Endothelial cell of umbilical vein (primary cell): ENCODE results near the gene DIP2B. TPM values are rescaled to one million over a fixed set of nuclear protein-coding genes. Genes with fewer than 3 reads are reported as not detected.

Source experiments
- BruUV-seq: library from RNA; stranded (reverse); fragments of 400-500 nt; replicated peaks from 2 replicates; lab custom pipeline; 2021; lab: Mats Ljungman, UMichigan
- CTCF ChIA-PET: fragments of 300-600, 350-600 bp; sonication (Branson Sonifier 250); formaldehyde crosslinking; loops from one replicate; lab custom pipeline; 2021; ENCODE audit warnings: antibody characterized with exemption, inconsistent platforms; lab: Charles Lee
- POLR2A ChIA-PET: fragments of 300-600, 350-600 bp; sonication (Branson Sonifier 250); formaldehyde crosslinking; loops from one replicate; lab custom pipeline; 2021; ENCODE audit warnings: antibody characterized with exemption, inconsistent platforms; lab: Charles Lee
- DNase-seq: peaks from one replicate; pipeline ENCODE4 v3.0.0-alpha.2; 2011; ENCODE audit warnings: low read depth, low spot score
- FAIRE-seq: peaks from 2 replicates; lab custom pipeline; 2011; peaks lifted over from hg19 to GRCh38; lab: Jason Lieb, UNC
- H2AFZ ChIP-seq: 2 replicates; pipeline ENCODE4 v1.6.0; 2012; ENCODE audit warnings: low read depth, low read length, control low read depth, inconsistent platforms
- H3K27ac ChIP-seq: 2 replicates; pipeline ENCODE4 v1.5.1; 2011; ENCODE audit warnings: low read depth, mild to moderate bottlenecking, control low read depth, low read length, moderate library complexity; ENCODE audit not compliant: insufficient read depth
- H3K27me3 ChIP-seq, 2 experiments: 2 replicates each; pipeline versions ENCODE4 v1.6.0 to v1.6.1; 2011; ENCODE audit warnings: low read length in 2 of 2, mixed read lengths in 1 of 2; ENCODE audit not compliant: control insufficient read depth in 2 of 2, insufficient read depth in 2 of 2
- H3K36me3 ChIP-seq, 2 experiments: 2 replicates in 1 of 2; 3 replicates in 1 of 2; pipeline ENCODE4 v1.5.1; 2011; ENCODE audit warnings: low read length in 2 of 2, mild to moderate bottlenecking in 1 of 2, moderate library complexity in 1 of 2; ENCODE audit not compliant: control insufficient read depth in 2 of 2, insufficient read depth in 2 of 2; ENCODE audit errors: extremely low read depth in 1 of 2
- H3K4me1 ChIP-seq: 3 replicates; pipeline ENCODE4 v1.5.1; 2011; ENCODE audit warnings: mild to moderate bottlenecking, low read length; ENCODE audit not compliant: control insufficient read depth, insufficient read depth; ENCODE audit errors: extremely low read depth
- H3K4me2 ChIP-seq: 2 replicates; pipeline ENCODE4 v1.6.1; 2011; ENCODE audit warnings: low read length, control low read depth, mixed read lengths; ENCODE audit not compliant: insufficient read depth
- H3K4me3 ChIP-seq, 3 experiments: fragments of 200-600 bp in 1 of 3; sonication (generic), shearing (Covaris generic) in 1 of 3; replicated peaks in 1 of 3; 2 replicates each; pipeline ENCODE4 v1.5.1; 2011 to 2016; ENCODE audit warnings: control low read depth in 3 of 3, low read length in 3 of 3, mild to moderate bottlenecking in 2 of 3, inconsistent platforms in 1 of 3, low read depth in 1 of 3, moderate library complexity in 1 of 3; ENCODE audit not compliant: insufficient read depth in 1 of 3
- H3K79me2 ChIP-seq: 2 replicates; pipeline ENCODE4 v1.6.0; 2012; ENCODE audit warnings: low read length, inconsistent platforms; ENCODE audit not compliant: control insufficient read depth, insufficient read depth
- H3K9ac ChIP-seq: replicated peaks from 2 replicates; pipeline ENCODE3; 2011; ENCODE audit warnings: low read length, control low read depth; ENCODE audit not compliant: insufficient read depth; ENCODE audit errors: extremely low read depth
- H3K9me1 ChIP-seq: replicated peaks from 3 replicates; pipeline ENCODE4 v1.6.0; 2011; ENCODE audit warnings: mild to moderate bottlenecking, low read length; ENCODE audit not compliant: control insufficient read depth, insufficient read depth; ENCODE audit errors: extremely low read depth
- H3K9me3 ChIP-seq: replicated peaks from 2 replicates; pipeline ENCODE4 v1.5.1; 2012; ENCODE audit warnings: low read length, inconsistent platforms; ENCODE audit not compliant: control insufficient read depth, insufficient read depth
- H4K20me1 ChIP-seq: replicated peaks from 2 replicates; pipeline ENCODE3; 2011; ENCODE audit warnings: mild to moderate bottlenecking, low read length; ENCODE audit not compliant: control insufficient read depth, insufficient read depth; ENCODE audit errors: extremely low read depth
- CTCF ChIP-seq, 2 donors: IDR thresholded peaks; 1 replicate in 1 of 2; 2 replicates in 1 of 2; pipeline ENCODE4 v1.5.1; 2011; ENCODE audit warnings: low read length in 2 of 2, mild to moderate bottlenecking in 2 of 2, moderate library complexity in 2 of 2, control low read depth in 1 of 2, inconsistent platforms in 1 of 2, low read depth in 1 of 2; ENCODE audit not compliant: insufficient read depth in 1 of 2; ENCODE audit errors: extremely low read depth in 1 of 2
- EZH2 ChIP-seq: IDR thresholded peaks from 2 replicates; pipeline ENCODE4 v1.6.1; 2012; ENCODE audit warnings: borderline replicate concordance, low read depth, mild to moderate bottlenecking, moderate library complexity, low read length, inconsistent platforms; ENCODE audit not compliant: severe bottlenecking
- FOS ChIP-seq: IDR thresholded peaks from 2 replicates; pipeline ENCODE4 v1.6.1; 2011; ENCODE audit warnings: mild to moderate bottlenecking, low read length, moderate library complexity, borderline replicate concordance; ENCODE audit not compliant: insufficient read depth
- GATA2 ChIP-seq: IDR thresholded peaks from 2 replicates; pipeline ENCODE4 v1.7.0; 2011; ENCODE audit warnings: low read depth, mild to moderate bottlenecking, moderate library complexity, mixed read lengths, low read length; ENCODE audit not compliant: insufficient read length, insufficient read depth
- JUN ChIP-seq: IDR thresholded peaks from 2 replicates; pipeline ENCODE4 v1.6.1; 2011; ENCODE audit warnings: borderline replicate concordance, low read depth; ENCODE audit not compliant: insufficient read length, insufficient read depth
- MAX ChIP-seq: IDR thresholded peaks from 2 replicates; pipeline ENCODE4 v1.6.1; 2011; ENCODE audit not compliant: insufficient read depth, insufficient read length
- MYC ChIP-seq: IDR thresholded peaks from one replicate; pipeline ENCODE4 v1.6.1; 2011; ENCODE audit warnings: mild to moderate bottlenecking, low read depth, low read length
- POLR2A ChIP-seq: IDR thresholded peaks from 2 replicates; pipeline ENCODE4 v1.6.1; 2012; ENCODE audit warnings: low read depth, mild to moderate bottlenecking, control low read depth, low read length
- POLR2AphosphoS5 ChIP-seq: IDR thresholded peaks from 2 replicates; pipeline ENCODE4 v1.6.1; 2012; ENCODE audit warnings: low read depth, mild to moderate bottlenecking, control low read depth, low read length, moderate library complexity; ENCODE audit not compliant: insufficient read depth
- dilution Hi-C: fragments of 300-500 bp; cut with MboI; formaldehyde crosslinking; loops from one replicate; pipeline ENCODE4 v1.15.0; 2019; ENCODE audit warnings: low sequenced_read_pairs; ENCODE audit not compliant: extremely low pct_ligation_motif_present
- intact Hi-C: fragments of 100-400 bp; cut with micrococcal nuclease; formaldehyde crosslinking; loops from one replicate; pipeline ENCODE4 v1.10.0; 2022
- polyA plus RNA-seq, 4 experiments: library from polyadenylated mRNA; depleted of rRNA in 3 of 4; stranded (reverse) in 3 of 4; unstranded in 1 of 4; fragments of >200 nt; gene quantifications; 2 replicates each; pipeline versions ENCODE4 v1.2.1 to v1.2.3, GENCODE V29; 2011 to 2012; ENCODE audit warnings: missing spikeins in 1 of 4
- total RNA-seq: library from RNA; stranded (reverse); gene quantifications from 2 replicates; pipeline ENCODE4 v1.2.3, GENCODE V29; 2021

Gene DIP2B
- total and polyA plus RNA-seq, 2 donors (not counting 3 experiments of a cell fraction or from before 2014, with no cell fraction given): 14.5 to 28.0 TPM

DNA sequence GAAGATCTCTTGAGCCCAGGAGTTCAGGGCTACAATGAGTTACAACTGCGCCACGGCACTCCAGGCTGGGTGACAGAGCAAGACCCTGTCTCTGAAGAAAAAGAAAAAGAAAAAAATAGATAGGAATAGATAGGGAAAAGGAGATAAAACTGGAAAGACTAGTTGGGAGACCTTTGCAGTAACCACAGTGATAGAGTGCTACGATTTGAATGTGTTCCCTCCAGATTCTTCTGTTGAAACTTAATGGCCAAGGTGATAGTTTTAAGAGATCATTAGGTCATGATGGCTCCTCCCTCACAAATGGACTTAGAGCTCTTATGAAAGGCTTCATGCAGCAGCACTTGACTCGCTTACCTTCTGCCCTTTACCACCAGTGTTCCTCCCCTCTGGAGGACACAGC lies 245.6 kb downstream of the DIP2B start:
- dilution Hi-C loops: no loop called here

DNA sequence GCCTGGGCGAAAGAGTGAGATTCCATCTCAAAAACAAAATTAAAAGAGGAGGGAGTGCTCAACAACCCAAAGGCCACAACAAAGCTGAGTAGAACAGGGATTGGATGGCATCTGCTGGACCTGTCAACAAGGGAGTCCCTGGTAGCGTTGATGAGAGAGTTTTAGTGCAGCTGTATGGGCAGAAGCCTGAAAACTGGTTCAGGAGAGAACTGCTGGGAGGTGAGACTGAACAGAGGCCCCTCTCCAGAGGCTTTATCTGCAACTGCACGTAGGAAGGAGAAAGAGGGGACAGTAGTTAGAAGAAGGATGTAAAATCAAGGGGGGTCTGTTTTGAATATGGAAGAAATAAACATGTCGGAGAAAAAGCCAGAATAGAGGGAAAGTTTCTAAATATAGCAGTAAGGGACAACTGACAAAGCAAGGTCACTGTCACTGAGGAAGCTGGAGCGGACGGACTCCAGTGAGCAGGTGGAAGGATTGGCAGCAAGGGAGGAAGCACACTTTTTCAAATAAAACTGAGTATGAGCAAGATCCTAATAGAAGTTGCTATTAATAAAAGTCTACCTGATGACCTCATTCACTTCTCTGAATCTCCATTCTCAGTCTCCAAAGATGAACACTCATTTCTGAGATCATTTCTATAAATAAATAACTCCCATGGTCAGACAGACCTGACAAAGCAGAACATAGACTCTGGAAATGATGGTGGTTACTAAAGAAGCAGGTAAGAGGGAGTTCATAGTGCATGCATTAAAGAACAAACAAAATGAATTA lies 247.3 kb downstream of the DIP2B start:
- Histone ChIP-seq H3K9me1 (no peaks in the 10 kb centered on the region), H3K79me2 (no peaks in the 10 kb centered on the region), H2AFZ (no peak overlapping the region), H3K9ac (no peak overlapping the region), H3K4me3 (no peak overlapping the region), H3K4me1 (no peaks in the 10 kb centered on the region), H3K27ac (no peak overlapping the region), H3K27me3 (no peaks in the 10 kb centered on the region), H3K9me3 (no peaks in the 10 kb centered on the region), H3K36me3 (peaks cover 2 to 7% of the 10 kb centered on the region in 2 experiments), H4K20me1 (no peaks in the 10 kb centered on the region), H3K4me2 (no peak overlapping the region)
- no peak for FAIRE-seq
- dilution Hi-C loops: no loop called here
- DNase-seq: no peak
- TF ChIP-seq MYC (no peak), FOS (no peak), JUN (no peak), CTCF (IDR thresholded peaks at IDR 0.05; ENCODE audit: extremely low read depth in 1 of 2, insufficient read depth in 1 of 2, low read depth in 1 of 2, low read length in 2 of 2) (no peak), GATA2 (no peak), POLR2A (no peak), EZH2 (no peak), POLR2AphosphoS5 (no peak), MAX (no peak)
- ChIA-PET CTCF (no interaction called here), POLR2A (no interaction called here)
- intact Hi-C loops: no loop called here
- BruUV-seq: no TSS peak

More for the DNA sequence above, 245.6 kb downstream of the DIP2B start:
- ChIA-PET POLR2A (interaction anchor here (0.6 kb wide), 1 partner anchor 333 kb away, joined by 6 read pairs; the partner anchor contains the start of gene CSRNP2), CTCF (no interaction called here)
- no peak overlapping the region for H3K4me2 ChIP-seq
- H3K27ac ChIP-seq: no peak overlapping the region
- intact Hi-C loops: no loop called here
- no peaks in the 10 kb centered on the region for H3K9me1 ChIP-seq
- H3K79me2 ChIP-seq: no peaks in the 10 kb centered on the region
- no peaks in the 10 kb centered on the region for H3K4me1 ChIP-seq
- no peak for TF ChIP-seq POLR2AphosphoS5
- H3K36me3 ChIP-seq: peaks cover 2 to 7% of the 10 kb centered on the region in 2 experiments
- BruUV-seq: no TSS peak
- no peak overlapping the region for H3K9ac ChIP-seq
- no peak overlapping the region for H2AFZ ChIP-seq
- no peak overlapping the region for H3K4me3 ChIP-seq
- H3K9me3 ChIP-seq: no peaks in the 10 kb centered on the region
- no peaks in the 10 kb centered on the region for H3K27me3 ChIP-seq
- DNase-seq: no peak
- no peaks in the 10 kb centered on the region for H4K20me1 ChIP-seq
- FAIRE-seq: no peak
